Measurements from ENCODE around the gene PDSS2.

The PDSS2 gene

DNA sequence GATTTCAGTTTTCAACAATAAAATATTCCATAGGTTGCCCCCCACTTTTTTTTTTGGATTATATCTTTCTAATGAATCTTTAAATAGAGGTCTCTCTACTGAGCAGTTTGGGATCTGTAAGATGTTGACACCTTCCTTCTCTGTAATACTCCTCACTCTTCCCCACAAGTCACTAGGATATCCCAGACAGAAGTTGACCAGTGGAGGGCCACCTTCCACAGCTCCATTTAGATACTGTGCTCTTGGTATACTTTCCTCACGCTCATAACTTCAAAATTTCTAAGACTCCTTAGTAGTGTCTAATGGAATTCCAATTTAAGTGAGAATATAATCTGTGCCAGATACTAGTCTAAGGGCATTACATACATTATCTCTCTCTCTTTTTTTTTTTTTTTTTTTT lies 185.1 kb downstream of the PDSS2 start:
- no peak for DNase-seq (ENCODE audit: low read depth in 2 of 2, low spot score in 1 of 2)

DNA sequence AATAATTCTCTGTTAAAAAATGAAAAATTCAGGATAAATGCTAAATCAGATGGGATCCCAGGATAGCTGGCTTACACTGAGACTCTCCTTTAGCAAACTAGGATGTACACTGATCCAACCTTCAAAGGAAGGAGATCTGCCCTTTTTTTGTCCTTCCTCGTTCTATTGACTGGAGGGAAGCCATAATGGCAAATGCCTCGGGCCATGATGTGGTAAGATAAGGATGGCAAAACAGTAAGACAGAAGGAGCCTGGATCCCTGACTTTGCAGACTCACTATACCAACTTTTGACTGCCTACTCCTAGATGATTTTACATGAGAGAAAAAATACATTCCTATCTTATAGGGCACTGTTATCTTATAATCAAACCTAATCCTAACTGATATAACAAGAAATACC lies 187.1 kb downstream of the PDSS2 start:
- DNase-seq (ENCODE audit: low read depth in 2 of 2, low spot score in 1 of 2), result no peak

DNA sequence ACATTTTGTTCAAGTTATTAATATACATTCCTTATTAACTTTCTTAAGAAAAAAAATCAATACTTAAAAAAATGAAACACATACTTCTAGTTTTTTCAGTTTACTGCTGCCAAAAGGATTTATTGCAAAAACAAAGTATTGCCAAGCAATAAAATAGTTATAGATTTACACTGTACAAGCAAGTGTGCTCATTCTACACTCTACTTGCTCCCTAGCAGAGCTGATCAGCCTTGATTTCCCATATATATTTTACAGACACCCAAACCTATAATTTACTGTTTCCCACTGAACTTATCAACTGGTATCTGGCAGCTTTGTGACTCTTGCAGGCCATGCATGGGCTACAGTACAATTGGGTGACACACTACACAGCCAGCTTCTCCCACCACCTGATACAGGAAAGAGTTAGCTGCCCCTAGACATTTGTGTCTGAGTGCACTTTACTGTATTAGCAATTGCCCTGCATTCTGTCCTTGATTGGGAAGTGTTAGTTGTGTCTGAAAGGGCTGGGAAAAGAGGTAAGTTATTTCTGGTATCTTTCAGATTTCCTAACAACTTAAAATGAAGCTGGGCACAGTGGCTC lies 188.1 kb downstream of the PDSS2 start:
- DNase-seq (ENCODE audit: low read depth in 2 of 2, low spot score in 1 of 2), result no peak

DNA sequence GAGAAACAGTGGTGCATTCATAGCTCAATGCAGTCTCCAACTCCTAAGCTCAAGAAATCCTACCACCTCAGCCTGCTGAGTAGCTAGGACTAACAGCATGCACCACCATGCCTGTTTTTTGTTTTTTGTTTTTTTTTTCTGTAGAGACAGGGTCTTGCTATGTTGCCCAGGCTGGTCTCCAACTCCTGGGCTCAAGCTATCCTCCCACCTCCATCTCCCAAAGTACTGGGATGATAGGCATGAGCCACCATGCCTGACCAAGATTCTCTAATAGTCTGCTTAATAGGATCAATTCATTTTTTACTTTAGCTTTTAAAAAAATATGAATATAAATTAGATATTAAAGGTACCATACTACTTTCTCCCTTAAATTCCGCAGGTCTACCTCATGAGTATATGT lies 191.7 kb downstream of the PDSS2 start:
- DNase-seq (ENCODE audit: low read depth in 2 of 2, low spot score in 1 of 2), result no peak

DNA sequence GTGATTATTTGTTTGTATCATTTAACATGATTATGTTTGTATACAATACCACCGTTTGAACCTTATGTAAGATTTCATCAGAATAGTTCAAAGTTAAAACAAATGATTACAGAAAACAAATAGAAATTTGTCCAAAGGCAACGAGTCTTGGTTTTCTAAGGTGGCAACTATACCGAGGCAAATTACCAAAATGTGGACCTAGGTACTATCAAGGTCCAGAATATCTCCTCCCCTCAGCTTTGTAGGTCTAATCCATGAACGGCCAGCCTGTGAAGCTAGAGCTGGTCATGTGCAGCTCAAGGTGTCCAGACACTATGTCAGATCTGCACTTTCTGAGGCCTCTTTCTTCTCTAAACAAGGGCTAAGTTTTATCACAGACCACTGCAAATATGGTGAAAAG lies 192.4 kb downstream of the PDSS2 start:
- DNase-seq (ENCODE audit: low read depth in 2 of 2, low spot score in 1 of 2), result no peak

DNA sequence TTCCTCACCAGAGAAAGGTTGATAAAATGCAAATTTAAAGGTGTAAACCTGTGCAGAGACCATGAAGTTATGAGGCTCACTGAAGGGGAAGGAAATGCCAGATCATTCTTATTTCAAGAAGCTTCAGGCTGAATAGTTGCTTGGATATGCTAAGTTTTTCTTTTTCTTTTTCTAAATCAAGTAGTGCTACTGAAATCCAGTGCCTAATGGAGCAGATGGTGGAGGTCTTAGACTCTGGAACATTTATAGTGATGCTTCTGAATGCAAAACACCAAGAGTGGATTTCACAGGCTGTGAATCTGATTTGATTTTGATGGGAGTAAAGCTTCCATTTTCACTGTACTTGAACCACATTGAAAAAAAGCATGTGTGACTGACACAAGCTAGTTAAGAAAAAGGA lies 192.8 kb downstream of the PDSS2 start:
- DNase-seq (ENCODE audit: low read depth in 2 of 2, low spot score in 1 of 2), result no peak

DNA sequence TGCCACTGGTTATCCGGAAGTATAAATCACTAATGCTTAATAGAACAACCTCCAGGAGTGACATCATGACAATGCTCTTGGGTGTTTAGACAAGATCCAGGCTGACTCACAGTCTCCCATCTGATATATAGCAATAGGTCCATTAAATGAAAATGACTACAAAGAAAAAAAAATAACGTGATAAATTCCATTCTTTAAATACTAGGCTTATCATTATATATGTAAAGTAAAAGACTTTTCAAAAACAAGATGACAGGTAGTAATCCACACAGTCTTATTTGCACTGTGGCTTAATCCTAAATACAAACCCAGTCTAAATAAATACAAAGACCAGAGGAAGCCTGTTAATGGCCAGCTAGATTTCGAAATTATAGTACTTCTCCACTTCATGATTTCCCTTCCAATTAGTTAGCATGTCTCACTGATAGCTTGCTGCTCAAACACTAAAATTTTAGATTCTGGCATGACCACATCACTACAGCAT lies 195.0 kb downstream of the PDSS2 start:
- no peak for DNase-seq (ENCODE audit: low read depth in 2 of 2, low spot score in 1 of 2)

DNA sequence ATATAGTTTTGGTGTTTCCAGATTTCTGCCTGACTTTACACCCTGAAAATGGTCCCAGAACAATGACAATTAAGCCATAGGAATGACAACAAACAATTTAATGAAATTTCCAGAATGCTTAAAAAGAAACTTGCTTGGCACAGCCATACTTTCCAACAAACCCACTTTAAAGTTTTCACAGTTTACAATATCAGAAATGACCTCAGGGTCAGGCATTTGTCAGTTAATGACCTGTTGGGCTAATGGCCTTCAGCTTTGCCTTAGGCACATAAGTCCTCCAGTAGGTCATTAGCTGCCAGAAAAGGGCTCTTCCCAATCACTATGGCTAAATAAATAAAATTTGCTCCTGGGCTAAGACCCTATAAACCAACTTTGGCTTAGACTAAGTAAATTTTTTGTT lies 199.4 kb downstream of the PDSS2 start:
- DNase-seq (ENCODE audit: low read depth in 2 of 2, low spot score in 1 of 2), result no peak

DNA sequence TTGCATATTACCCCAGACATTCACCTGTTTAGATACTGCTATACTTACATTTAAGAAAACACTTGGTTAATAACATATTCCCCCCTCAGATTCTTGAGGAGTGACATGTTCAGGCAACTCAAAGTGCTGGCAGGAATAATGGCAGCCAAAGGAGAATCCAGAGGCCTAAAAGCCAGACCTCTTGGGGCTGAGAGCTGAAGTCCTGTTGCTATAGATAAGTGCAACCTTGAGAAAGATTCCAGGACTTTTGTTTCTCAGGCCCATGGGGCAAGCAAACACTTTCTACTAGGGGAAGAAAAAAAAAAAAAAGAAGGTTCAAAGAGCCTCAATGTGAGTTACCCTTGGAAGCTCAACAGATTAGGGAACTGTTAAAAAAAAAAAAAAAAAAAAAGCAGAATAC lies 211.2 kb downstream of the PDSS2 start:
- DNase-seq (ENCODE audit: low read depth in 2 of 2, low spot score in 1 of 2), result no peak

DNA sequence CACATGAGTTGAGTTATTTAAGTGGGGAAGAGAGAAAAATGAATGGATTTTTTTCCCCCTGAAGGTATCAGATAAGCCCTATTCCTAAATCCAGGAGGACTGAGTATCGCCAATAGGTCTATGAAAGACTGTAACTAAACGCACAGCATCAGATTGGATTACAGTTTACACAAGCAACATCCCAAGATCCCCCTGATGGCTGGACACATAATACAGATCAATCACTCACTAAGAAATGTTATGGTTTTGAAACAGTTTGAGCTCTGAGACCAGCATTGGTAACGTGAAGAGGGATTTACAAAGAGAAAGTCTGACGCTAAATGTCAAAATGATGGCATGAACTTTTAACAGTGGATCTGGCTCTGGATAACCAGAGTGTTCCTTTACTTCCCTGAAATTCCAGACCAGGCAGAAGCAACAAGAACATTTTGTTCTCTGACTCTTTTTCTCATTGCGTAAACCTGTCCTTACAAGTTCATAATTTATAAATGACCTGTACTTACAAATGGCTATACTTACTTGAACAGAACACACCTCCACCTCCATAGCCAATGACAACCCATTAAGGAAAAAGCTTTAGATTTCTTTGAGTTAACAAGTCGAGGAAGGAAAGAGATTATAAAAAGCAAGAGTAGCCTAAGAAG lies 212.3 kb downstream of the PDSS2 start:
- DNase-seq (ENCODE audit: low read depth in 2 of 2, low spot score in 1 of 2), result no peak

DNA sequence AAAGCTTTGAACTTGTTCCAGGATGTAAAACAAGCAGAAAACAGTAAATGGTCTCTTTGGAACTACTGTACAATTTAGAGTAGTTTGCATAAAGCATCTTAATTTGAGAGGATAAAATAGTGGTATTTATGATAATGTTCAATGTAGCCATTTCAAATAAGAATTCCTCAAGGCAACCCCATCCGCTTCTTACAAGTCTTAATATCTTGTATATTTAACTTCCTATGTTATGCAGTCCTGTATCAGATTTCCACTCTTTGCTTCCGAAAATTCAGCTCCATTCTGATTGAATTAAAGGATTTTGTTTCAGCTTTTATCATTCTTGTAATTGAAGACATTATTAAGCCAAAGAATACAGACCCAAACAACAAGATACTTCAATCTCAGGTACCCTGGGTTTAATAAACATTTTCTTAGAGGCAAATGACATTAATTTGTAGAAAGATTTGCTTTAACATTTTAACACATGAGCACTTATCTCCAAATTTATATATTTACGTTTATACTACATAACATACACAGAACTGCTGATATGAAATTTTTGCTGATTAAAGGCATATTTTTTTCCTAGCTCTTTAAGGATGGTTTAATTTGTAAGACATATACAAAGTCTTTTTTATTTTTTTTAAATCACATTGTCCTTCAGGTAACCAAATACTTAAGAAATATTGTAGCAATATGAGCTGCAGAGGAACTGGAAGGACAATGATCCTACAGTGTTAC lies 213.0 kb downstream of the PDSS2 start:
- DNase-seq (ENCODE audit: low read depth in 2 of 2, low spot score in 1 of 2), result no peak

DNA sequence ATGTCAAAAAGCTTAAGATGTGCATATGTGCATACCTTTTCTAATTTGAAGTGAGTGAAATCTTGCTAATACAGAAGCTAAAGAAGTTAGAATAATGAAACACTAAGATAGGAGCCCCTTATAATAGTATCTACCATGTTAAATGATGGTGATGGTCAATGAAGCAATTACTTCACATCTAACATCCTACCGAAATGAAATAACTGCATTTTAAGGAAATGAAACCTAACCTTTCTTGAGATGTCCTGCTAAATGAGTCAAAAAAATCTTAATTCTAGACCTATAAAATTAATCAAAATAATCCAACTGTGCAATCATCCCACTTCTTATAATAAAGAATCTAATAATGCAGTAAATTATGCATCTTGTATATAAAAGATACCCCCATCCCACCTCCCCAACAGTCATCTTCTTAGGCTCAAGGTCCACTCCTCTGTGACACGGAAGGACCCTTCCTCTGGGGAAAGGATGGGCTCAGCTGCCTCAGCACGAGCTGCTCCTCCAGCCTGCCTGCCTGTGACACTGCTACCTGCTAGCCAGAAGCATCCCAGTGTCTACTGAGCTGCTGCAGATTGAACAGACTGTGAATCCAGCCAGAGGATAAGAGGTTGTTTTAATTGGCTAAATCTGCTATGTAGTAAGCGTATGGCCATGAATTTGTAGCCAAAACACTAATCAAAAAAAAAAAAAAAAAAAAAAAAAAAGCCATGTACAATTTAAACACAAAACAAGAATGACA lies 214.5 kb downstream of the PDSS2 start:
- DNase-seq (ENCODE audit: low read depth in 2 of 2, low spot score in 1 of 2), result no peak

DNA sequence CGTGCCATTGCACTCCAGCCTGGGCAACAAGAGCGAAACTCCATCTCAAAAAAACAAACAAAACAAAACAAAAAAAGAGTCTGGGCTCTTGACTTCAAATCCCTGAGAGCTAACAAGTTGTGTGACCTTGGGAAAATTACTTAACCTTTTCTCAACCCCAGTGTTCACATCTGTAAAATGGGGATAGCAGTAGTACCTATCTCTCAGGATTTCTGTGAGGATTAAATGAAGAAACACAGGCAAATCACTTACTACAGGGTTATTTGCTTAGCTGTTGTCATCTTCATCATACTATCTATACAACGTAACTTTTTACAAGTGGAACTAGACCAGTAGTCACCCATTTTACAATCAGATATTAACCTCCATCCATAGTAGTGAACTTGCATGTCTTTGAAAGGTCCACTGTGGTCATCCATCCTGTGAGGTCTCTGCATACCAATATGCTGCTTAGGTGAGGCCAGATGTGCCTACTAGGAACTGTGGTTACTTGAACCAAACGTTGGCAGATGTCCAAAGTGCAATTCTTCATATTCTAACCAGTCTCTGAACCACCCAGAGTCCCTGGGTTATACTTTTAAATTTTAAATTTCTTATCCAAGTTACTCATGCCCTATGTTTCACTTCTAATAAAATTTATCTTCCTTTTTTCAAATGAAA lies 215.2 kb downstream of the PDSS2 start:
- no peak for DNase-seq (ENCODE audit: low read depth in 2 of 2, low spot score in 1 of 2)

DNA sequence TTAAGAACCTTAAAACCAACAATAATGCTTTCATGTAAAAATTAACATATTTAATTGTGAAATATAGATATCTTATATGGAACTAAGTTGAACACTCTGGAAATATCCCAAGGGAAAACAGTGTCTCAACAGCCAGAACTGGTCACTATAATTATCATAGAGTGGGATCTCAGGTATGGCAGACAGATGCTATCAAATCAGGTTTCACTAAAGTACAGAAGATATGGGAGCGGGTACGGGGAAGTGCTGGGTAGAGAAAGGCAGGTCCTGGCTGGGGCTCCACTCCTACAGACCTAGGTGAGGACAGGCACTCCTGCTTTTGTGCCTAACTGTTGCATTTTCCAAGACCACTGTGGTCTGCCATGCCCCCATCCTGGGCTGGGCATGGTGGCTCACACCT lies 215.9 kb downstream of the PDSS2 start:
- DNase-seq (ENCODE audit: low read depth in 2 of 2, low spot score in 1 of 2), result no peak

DNA sequence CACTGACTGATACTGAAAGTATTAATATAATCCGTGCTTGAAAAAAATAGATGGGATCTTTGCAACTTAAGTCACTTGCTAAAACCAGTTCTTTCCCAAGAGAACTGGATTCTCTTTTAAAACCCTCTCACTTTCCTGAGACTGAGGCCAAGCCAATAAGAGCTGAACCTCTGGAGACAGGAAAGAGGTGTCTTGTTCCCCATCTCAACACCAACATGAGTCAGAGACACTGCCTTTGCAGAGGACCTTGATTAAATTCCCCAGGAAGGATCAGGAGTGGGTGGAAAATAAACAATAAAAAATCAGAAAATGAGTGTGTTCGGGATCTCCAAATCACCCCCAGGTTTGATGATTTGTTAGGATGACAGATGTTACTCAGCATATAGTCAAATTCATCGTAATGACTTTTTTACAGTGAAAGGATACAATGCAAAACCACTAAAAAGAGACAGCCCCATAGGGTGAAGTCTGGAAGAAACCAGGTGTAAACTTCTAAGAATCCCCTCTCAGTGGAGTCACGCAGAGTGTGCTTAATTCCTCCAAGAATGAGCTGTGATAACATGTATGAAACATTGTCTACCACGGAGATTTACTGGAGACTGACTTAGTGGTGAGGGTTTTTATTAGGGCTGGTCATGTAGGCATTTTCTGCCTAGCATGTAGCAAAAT lies 221.2 kb downstream of the PDSS2 start:
- DNase-seq (ENCODE audit: low read depth in 2 of 2, low spot score in 1 of 2), result no peak

DNA sequence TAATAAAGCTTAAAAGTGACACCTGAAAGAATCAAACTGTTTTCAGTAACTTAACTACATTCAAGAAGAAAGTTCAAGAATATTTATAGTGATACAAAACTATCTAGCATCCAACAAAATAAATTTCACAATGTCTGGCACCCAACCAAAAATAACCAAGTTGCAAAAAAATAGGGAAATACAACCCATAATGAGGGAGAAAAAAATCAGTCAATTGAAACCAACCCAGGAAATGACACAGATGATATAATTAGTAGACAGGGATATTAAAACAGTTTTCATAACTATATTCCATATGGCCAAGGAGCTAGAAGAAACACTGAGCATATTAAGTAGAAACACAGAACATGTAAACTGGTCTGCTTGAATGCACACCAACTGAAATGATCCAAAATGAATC lies 223.9 kb downstream of the PDSS2 start:
- no peak for DNase-seq (ENCODE audit: low read depth in 2 of 2, low spot score in 1 of 2)

DNA sequence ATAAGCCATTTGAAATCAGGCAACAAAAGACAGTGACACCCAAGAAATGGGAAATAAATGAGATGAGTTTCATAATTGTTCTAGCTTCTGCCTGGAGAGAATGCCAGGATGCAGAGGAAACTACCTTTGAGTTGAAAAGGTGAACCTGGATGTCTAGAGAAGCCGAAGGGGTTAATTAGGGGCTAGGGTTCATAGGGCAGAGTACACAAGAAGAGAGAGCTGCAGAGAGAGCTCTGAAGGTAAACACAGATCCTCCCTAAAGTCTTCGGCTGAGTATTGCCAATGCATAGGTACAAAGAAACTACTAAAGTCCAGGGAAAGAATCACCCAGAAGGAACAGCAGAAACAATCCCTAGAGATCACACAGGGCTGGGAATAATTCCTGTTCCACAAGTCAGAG lies 224.4 kb downstream of the PDSS2 start:
- no peak for DNase-seq (ENCODE audit: low read depth in 2 of 2, low spot score in 1 of 2)

DNA sequence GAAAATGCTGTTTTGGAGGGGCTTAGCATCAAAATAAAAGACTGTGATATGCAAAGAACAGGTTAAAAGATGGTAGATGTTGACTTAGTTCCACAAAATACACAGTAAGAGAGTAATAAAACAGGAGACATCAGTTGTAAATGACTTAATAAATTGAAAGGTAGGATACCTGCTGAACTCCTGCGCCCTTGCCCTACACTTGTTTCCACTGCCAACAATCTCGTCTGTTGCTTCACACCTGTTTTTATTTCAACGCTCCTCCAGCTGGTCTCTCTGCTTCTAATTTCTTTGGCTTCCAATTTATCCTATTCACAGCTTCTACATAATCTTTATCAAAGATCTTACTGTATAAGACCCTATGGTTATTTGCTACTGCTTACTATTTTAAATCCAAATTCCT lies 228.1 kb downstream of the PDSS2 start:
- no peak for DNase-seq (ENCODE audit: low read depth in 2 of 2, low spot score in 1 of 2)

DNA sequence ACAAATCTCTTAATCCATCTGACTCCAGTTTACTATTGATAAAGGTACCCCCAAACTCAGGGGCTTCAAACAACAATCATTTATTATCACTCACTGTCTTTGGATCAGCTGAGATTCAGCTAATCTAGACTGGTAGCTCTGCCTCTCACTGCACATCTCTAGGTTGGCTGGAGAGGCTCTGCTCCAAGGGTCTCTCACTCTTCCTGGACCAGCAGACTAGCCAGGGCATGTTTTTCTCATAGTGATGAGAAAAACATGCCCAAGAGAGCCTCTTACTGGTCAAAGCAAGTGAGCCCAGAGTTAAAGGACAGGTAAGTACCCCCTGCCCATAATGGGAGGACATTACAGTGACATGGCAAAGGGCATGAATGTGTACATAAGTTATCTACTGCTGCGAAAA lies 228.9 kb downstream of the PDSS2 start:
- no peak for DNase-seq (ENCODE audit: low read depth in 2 of 2, low spot score in 1 of 2)

DNA sequence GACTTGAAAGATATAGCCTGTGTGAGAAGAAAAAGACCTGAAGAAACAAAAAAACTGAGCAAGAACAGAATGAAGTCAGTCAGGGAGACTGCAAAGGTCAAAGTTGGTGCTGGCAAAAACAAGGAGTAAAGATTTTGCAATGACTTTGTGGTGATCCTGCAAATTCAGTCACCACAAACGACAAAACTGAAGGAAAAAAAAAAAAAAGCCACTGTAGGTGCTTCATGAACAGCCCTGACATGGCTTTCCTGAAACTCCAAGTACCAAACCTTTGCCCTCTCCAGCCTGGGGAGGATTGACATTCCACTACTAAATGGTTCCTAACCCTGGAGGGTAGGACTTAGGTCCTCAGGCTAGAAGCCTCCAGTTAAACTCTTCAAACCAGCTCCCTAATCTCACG lies 229.3 kb downstream of the PDSS2 start:
- DNase-seq (ENCODE audit: low read depth in 2 of 2, low spot score in 1 of 2), result no peak

DNA sequence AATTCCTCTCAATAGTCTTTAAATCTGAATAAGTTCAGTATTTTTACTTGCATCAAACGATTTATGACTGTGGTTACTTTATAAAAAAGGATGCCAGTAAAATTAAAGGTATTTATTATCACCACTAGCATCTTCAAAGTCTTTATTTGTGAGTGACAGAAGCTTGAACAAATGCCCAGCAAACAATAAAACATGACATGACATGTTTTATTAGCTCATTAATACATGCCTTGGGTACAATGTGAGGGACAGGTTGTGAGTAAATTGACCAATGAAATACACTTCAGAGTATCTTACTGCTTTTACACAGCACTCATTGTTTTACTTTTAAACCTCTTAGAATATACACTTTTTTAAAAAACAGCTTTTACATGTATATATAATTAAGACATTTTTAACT lies 230.6 kb downstream of the PDSS2 start:
- DNase-seq (ENCODE audit: low read depth in 2 of 2, low spot score in 1 of 2), result no peak
